Mucosa of descending colon (tissue), 3 donors: ENCODE data around the gene PIGM. TPM values are rescaled to one million over a fixed set of nuclear protein-coding genes. Genes with fewer than 3 reads are reported as not detected.

ENCODE experiments used
- ATAC-seq: fragments of 200-7000 bp; cut with Tn5 transposase; one replicate; pipeline ENCODE4 v1.9.1; 2020; ENCODE audit warnings: mild to moderate bottlenecking, moderate library complexity
- DNase-seq, 3 donors: peaks; one replicate each; pipeline ENCODE4 v3.0.0-alpha.2; 2020
- H3K36me3 ChIP-seq: fragments of 200-600 bp; one replicate; pipeline ENCODE4 v1.8.0; 2021; ENCODE audit warnings: low read depth, mild to moderate bottlenecking
- H3K4me1 ChIP-seq: fragments of 200-600 bp; one replicate; pipeline ENCODE4 v1.8.0; 2021; ENCODE audit warnings: low read depth, mild to moderate bottlenecking
- H3K4me3 ChIP-seq: fragments of 200-600 bp; one replicate; pipeline ENCODE4 v1.8.0; 2021; ENCODE audit warnings: mild to moderate bottlenecking
- H3K9me3 ChIP-seq: fragments of 200-600 bp; one replicate; pipeline ENCODE4 v1.8.0; 2021; ENCODE audit warnings: mild to moderate bottlenecking
- intact Hi-C, 2 donors: fragments of 100-400 bp; cut with DNase I in 1 of 2; cut with micrococcal nuclease in 1 of 2; formaldehyde crosslinking; loops; one replicate each; pipeline versions ENCODE4 v1.11.0 to v1.11.1; 2022; cut with DNase I, micrococcal nuclease
- total RNA-seq, 3 donors: library from RNA; stranded (reverse); fragmentation: NEBNext Ultra II Directional in 2 of 3; extraction: Animal tissue kit (Norgen Biotek cat#: 25700) in 2 of 3; gene quantifications; one replicate each; pipeline versions ENCODE4 v1.2.1 to v1.2.4, GENCODE V29; 2021 to 2023
- TF ChIP-seq, protein P1 (sequence below): fragments of 200-600 bp; IDR thresholded peaks from one replicate; pipeline ENCODE4 v1.8.0; 2022; ENCODE audit warnings: antibody characterized with exemption, mild to moderate bottlenecking
- donor health status: DM: no; HTN: no; CAD: no; lungs with moderate emphysema.
- donor health status: DM: no; HTN: no; CAD: no.
- donor health status: DM: no; HTN: yes; CAD: no.

The PIGM gene
- total RNA-seq, 3 donors from 2014 or later, result 5.0 to 6.3 (median 5.9) TPM

DNA sequence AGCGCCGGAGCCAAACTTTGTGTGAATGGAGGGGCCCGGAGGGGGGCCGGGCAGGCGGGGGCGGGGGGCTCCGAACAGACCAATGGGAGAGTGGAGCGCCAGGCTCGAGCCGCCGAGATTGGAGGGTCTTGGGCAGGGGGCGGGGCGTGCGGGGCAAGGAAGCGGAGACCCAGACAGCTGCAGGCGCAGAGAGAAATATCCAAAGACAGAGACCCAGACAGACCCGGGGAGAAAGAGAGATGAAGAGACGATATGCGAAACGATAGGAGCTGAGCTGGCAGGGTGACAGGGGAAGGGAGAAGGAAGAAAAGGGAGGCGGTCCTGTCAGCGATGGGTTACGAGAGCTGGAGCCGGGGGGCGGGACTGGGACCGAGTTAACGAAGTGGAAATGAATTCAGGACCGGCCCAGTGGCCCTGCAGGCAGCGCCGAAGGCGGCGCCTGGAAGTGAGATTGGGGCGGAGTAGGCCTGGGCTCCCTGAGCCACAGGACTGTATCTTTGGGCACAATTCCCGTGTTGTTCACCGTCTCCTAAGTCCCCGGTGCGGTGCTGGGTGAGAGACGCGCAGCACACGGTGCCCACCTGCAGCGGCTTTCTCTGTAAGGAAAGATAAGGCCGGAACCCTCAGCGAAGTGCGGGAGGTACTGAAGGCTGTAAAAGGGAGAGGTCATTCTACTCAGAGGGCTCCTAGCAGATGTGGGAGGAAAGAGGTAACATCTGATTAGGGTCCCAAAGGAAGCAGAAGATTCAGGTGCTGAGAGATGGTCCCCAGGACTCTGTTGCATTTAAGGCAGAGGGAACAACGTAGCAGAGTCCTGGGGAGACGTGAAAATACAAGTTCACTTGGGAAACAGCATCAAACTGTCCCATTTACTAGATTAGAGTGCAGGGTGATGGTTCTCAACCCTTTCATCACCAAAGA, 38.7 kb upstream of the PIGM start:
- TF ChIP-seq, protein P1, sequence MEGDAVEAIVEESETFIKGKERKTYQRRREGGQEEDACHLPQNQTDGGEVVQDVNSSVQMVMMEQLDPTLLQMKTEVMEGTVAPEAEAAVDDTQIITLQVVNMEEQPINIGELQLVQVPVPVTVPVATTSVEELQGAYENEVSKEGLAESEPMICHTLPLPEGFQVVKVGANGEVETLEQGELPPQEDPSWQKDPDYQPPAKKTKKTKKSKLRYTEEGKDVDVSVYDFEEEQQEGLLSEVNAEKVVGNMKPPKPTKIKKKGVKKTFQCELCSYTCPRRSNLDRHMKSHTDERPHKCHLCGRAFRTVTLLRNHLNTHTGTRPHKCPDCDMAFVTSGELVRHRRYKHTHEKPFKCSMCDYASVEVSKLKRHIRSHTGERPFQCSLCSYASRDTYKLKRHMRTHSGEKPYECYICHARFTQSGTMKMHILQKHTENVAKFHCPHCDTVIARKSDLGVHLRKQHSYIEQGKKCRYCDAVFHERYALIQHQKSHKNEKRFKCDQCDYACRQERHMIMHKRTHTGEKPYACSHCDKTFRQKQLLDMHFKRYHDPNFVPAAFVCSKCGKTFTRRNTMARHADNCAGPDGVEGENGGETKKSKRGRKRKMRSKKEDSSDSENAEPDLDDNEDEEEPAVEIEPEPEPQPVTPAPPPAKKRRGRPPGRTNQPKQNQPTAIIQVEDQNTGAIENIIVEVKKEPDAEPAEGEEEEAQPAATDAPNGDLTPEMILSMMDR, result no peak
- Histone ChIP-seq H3K36me3 (no peaks in the 10 kb centered on the region), H3K4me3 (no peak overlapping the region), H3K9me3 (no peaks in the 10 kb centered on the region), H3K4me1 (no peaks in the 10 kb centered on the region)
- ATAC-seq, result peak; percentile 86
- intact Hi-C loops, result no loop called here
- peak; percentile 67 to 76 (median 73) for DNase-seq

DNA sequence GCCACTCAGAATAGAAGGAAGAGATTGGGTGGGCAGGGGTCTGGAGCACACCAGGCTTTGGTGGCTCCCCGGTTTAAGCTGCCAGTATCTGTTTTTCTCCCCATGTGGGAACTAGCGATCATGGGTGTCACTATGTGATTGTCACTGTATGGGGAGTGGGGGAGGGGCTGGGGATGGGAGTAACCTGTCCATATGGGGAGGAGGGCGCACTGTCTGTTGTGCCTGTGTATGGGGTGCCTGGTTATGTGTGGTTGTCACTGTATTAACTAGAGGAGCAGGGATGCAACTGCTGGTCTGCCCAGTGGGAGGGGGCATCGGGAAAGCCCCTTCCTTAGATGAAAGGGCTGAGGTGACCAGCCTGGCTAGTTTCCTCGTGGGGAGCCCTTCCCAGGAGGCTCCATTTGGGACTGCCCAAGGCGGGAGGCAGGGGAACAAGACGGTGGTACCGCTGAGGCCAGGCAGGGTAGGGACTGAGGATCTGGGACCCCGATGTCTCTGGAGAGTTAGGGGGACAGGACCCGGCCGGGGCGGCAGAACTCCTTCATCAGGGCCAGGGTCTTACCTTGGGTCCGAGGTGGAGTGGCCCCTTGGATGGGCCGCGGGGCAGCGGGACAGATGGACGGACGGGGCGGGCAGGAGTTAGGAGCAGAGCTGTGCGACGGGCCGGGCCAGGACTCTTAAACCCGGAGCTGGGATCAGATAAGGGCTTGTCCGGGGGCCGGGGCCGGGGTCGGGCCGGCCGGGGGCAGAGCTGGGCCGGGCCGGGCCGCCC, 37.9 kb upstream of the PIGM start, which contains the start of gene KCNJ10:
Gene KCNJ10, minus strand, starts transcription at position 701 of the 772 bp plus-strand sequence. CDS start 27,628 bp downstream, outside the sequence.
- TF ChIP-seq, protein P1, result no peak
- Histone ChIP-seq H3K9me3 (no peaks in the 10 kb centered on the region), H3K36me3 (no peaks in the 10 kb centered on the region), H3K4me3 (no peak within 1 kb of the TSS), H3K4me1 (no peaks in the 10 kb centered on the region)
- DNase-seq, result no peak
- peak; percentile 40 for ATAC-seq
- intact Hi-C loops, result no loop called here

DNA sequence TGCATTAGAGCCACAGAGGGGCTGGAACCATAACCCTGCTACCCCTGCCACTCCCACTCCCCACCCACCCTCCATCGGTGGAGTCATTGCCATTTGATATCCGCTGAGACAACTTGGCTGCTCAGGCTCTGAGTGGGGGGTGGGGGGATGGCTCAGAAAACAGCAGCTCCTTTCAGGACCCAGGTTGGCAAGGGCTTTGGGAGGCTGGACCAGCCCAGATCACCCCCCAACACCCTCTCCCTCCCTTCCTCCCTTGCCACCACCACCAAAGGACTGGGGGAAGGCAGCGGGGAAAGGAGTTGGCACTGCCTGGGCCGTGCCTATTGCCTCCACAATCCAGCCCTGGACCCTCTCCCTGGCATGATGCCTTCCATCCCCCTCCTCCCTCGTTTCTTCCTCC, 36.4 kb upstream of the PIGM start:
- Histone ChIP-seq H3K9me3 (no peaks in the 10 kb centered on the region), H3K4me3 (no peak overlapping the region), H3K4me1 (no peaks in the 10 kb centered on the region), H3K36me3 (no peaks in the 10 kb centered on the region)
- intact Hi-C loops, result no loop called here
- ATAC-seq, result no peak
- no peak for DNase-seq
- TF ChIP-seq, protein P1, result no peak

DNA sequence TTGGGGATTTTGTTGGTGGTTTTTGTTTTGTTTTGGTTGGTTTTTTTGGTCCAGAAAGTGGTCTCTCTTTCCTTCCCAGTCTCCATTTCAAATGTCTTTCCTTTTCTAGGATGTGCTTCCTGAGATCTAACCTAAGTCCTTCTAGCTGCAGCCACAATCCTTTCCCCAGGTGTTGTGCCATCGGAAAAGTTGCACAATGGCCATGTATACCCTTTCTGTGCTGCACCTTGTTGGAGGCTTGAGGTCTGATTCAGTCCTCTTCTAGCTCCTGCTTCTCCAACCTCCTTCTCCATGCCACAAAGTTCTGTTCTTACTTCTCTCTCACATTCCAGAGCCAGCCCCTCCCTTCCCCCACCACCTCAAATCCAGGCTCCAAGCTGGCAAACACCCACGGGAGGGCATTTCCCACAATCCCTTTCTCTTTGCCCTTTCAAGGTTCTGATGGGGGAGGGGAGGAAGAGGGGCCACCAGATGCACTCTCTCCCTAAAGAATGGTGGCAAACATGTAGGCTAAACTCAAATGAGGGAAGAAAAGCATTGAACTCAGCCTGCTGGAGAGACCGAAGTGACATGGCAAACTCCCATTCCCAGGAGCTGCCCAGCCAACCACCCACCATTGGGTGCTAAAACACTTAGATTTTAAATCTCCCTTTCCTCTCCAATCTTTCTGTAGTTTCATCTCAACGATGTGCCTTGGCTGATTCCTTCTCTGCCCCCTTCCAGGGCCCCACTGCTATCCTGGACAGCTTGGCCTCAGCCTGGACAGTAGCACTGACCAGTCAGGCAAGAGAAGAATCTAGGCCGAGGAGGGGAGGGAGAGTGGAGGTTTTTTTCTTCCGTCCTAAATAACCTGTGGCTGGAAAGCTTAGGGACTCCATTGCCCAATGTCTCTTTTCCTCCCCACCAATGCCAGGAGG, 35.3 kb upstream of the PIGM start:
- DNase-seq (no peak), ATAC-seq (no peak)
- no peaks in the 10 kb centered on the region for H3K4me1 ChIP-seq
- TF ChIP-seq, protein P1, result no peak
- no peaks in the 10 kb centered on the region for H3K9me3 ChIP-seq
- H3K4me3 ChIP-seq, result no peak overlapping the region
- intact Hi-C loops, result no loop called here
- no peaks in the 10 kb centered on the region for H3K36me3 ChIP-seq

DNA sequence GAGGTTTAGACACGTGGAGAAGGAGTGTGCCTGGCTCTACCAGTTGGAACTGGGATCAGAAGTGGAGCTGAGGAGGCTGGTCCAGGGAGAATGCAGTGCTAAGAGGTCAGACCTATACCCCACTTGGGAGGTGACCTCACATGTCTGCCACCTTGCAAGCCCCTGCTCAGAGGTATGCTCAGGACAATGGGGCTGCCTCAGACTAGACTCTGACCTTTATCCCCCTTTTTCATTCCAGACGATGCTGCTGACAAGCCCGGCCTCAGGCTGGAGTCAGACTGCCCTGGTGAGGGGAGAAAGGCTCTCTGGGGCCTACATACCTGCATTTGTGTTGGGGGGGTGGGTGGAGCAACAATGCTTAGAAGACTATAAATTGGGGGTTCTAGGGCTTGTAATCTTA, 33.0 kb upstream of the PIGM start:
- no peak for ATAC-seq
- Histone ChIP-seq H3K9me3 (no peaks in the 10 kb centered on the region), H3K36me3 (no peaks in the 10 kb centered on the region), H3K4me3 (no peak overlapping the region), H3K4me1 (no peaks in the 10 kb centered on the region)
- intact Hi-C loops, result no loop called here
- TF ChIP-seq, protein P1, result no peak
- no peak for DNase-seq
